Stimulated activated CD4-positive, alpha-beta T cell treated with anti-CD3 and anti-CD28 coated beads, Interleukin-2, amount 100 ng/mL, for 24 hours (primary cell): ENCODE results near the gene SHB.
A peak's percentile ranks its signal among the peaks of the same experiment; 100 is the strongest.

Experiments used
- DNase-seq, 2 donors: peaks; one replicate each; pipeline ENCODE4 v3.0.0-alpha.2; 2020

SHB gene, protein sequence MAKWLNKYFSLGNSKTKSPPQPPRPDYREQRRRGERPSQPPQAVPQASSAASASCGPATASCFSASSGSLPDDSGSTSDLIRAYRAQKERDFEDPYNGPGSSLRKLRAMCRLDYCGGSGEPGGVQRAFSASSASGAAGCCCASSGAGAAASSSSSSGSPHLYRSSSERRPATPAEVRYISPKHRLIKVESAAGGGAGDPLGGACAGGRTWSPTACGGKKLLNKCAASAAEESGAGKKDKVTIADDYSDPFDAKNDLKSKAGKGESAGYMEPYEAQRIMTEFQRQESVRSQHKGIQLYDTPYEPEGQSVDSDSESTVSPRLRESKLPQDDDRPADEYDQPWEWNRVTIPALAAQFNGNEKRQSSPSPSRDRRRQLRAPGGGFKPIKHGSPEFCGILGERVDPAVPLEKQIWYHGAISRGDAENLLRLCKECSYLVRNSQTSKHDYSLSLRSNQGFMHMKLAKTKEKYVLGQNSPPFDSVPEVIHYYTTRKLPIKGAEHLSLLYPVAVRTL

DNA sequence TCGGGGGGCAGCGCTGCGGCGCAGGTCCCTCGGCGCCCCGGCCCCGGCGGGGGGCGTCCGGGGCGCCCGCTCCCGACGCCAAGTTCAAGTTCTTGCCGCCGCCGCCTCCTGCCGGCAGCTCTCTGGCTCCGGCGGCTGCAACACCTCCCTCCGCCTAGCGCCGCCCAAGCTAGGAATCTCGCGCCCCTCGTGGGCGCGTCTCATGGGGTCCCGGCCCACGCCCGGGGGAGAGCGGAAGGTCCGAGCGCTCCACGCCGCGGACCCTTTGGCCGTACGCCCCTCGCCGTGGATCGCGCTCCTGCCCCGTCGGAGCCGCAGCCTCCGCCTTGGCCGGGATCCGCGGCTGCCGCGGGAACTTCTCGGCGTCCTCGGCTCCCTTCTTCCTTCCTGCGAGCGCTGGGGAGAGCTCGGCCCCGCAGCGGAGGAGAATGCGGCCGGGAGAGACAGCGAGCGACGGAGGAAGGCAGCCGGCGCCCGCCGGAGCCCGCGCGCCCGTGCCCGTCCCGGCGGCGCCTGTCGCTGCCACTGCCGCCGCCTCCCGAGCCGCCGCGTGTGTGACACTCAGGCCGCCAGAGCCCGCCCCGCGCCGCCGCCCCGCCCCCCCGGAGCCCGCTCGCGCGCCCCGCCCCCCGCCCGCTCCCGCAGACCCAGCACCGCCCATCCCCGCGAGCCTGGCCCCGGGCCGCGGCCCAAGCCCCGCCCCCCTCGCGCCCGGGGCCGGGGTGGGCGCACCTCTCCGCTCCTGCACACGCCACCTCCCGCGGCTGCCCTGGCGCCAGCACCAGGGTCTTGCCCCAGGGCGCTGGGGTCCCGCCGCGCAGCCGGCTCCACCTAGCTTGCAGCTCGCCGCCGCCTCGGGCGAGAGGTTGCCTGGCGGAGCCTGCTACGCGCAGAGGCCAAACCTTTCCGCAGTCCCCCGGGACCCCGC, at the start of gene SHB:
SHB (minus strand) TSS at position 527 of the 928 bp plus-strand sequence. CDS start 582 bp downstream, outside the sequence.
- DNase-seq, result peak; percentile 83

DNA sequence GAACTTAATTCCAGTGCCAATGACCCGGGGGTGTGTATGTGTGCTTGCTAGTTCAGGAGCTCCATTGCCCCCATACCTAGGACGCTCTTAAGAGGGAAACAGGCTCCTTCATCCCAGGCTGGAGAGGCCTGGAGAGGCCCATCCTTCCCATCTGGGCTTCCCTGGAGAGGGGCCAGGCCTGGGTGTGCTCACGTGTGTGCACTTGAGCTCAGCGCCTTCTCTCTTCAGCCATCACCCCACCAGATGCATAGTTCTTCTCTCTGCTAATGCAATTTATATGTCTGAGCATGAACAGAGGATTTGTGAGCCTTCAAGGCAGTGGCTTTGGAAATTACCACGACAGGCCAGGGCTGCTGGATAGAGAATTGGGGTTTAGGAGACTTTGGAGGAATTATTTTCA, 48.6 kb upstream of the SHB start:
- DNase-seq, result no peak

DNA sequence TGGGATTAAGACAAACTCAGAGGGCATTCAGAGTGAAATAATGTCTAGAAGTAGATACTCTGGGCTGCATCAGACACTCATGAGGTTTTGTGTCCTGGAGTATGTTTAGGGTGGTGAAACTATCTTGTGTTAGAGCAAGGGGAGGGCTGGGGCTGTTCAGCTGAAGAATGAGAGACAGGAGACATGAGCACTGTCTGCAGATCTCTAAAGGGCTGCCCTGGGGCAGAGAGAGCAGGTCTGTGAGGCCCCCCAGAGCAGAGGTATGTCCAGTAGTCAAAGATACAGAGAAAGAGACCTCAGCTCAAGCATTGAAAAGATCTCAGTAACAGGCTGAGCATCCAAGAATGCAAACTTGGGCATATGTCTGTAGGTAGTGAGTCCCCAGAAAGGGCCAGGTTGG, 45.9 kb upstream of the SHB start:
- no peak for DNase-seq

DNA sequence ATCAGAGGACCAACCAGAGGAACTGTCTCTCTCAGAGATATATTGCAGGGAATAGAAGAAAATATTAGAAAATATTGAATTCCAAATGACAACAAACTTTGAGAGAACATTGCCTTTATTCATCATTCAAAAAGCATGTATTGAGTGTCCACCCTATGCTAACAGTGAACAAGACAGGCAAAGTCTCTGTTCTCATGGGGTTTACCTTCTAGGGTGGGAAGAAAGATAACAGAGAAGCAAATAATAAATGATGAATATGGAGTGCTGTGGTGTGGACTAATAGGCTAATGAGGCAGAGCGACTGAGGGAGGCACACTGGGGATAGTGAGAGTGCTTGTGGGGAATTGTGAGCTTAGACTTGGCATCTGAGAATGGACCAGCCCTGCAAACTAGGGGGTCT, 43.4 kb upstream of the SHB start:
- no peak for DNase-seq

DNA sequence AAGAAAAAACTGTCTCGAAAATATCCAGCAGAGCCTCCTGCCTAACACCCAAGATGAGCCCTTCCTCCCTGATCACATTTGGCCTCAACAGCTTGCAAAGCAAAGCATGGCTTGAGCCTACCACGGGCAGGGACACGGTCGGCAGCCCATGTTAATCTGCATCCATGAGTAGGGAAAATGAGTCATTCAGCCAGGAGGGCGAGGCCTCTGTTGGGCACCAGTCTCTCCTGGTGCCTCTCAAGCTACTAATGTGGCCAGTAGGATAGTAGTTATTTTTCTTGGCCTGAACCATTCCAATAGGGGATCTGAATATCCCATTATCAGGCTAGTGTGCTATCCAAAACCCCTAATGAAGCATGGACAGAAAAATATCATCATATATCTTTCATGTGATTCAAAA, 43.0 kb upstream of the SHB start:
- no peak for DNase-seq

DNA sequence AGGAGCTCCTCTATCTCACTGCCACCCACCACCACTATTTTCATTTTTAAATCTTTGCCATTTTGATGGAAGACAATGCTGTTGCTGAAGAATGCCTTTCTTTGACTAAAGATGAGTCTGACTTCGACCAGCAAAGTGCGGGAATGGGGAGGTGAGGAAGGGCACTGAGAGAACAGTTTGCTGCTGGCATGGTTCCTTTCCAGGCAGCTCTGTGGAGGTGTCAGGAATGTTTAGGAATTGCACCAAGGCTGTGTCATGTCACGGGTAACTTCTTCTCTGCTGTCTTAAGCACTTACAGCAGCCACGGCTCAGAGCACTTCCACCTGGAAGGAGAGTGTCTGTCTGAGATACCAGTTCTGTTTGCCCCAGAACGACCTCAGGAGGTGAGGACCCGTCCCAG, 41.4 kb upstream of the SHB start:
- no peak for DNase-seq

DNA sequence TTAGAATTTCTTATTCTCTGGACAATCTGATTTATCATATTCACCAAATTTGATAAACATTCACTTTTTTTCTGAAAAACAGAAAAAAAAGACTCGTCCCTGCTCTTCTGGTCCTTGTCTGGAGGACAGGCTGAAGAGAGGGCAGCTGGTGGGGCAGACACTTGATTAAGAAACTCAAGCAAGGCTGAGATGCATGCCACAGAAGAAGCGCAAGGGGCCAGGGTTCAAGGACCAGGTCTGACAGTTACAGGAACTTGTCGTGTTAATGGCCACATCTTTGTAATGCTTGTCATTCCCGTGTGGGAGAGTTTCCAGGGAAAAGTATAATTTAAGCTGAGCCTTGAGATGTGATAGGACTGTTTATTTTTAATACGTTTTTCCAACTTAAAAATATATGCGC, 40.6 kb upstream of the SHB start:
- DNase-seq, result no peak

DNA sequence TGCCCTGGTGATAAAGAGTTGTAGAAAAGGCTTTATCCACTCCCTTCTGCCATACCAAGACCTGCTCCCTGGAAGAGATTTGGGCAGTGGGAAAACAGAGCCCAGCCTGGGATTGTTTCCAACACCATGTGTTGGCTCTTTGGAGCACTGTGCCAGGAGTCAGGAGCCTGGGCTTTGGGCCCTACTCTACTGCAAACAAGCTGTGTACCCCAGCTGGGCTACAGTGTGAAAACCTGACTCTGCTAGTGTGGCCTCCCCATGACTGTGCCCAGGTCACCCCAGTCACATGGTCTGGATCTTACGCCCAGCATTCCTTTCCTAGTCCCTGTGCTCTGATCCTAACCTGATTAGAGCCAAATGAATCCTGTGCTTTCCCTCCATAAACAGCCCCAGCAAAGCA, 39.3 kb upstream of the SHB start:
- no peak for DNase-seq

DNA sequence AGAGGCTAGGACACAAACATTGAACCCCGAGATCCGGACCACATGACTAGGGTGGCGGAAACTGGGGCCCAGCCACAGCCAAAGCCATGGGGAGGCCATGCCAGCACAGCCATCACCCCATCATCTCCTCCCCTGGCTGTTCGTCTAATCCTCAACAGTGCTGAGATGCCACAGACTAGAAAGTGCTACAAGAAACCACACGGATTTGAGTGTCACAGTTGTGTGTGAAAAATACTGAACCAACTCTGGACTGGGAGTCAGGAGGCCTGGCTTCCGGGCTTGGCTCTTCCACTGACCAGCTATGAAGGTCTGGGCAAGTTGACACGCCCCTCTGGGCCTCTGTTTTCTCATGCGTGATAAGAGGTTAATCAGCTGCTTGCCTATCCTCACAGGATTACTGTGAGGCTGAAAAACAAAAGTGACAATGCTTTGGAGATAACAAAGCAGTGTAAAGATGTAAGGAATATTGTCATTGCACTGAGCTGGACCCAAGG, 38.8 kb upstream of the SHB start:
- DNase-seq, result no peak

DNA sequence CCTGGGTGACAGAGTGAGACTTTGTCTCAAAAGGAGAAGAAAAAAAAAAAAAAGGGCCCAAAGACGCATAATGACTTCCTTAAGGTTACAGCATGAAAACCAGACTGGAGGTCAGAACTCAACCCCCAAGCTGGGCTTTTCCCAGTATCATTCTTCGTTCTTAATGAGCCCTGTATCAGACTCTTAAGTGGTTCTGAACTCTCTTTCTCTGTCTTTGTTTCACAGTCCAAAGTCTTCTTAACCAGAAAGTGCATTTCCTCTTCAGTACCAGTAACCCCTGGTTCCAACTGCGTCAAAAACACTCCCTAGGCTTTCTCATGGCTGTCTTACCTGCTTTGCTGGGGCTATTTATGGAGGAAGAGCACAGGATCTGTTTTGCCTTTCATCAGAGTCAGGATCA, 38.4 kb upstream of the SHB start:
- no peak for DNase-seq

DNA sequence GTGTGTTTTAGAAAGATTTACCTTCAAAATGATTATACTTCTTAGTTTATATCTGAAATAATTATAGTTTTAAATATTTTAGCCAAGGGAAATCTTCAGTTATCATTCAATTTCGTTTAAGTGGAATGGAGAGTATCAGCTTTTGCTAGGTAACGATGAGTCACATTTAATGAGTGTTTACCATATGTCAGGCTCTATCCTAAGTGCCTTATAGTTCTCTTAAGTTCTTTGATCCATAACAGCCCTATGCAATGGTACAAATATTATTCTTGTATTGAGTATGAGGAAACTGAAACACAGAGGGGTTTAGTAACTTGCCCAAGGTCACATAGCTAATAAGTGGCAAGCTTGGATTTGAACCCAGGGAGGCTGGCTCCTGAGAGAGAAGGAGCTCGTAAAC, 37.5 kb upstream of the SHB start:
- no peak for DNase-seq

DNA sequence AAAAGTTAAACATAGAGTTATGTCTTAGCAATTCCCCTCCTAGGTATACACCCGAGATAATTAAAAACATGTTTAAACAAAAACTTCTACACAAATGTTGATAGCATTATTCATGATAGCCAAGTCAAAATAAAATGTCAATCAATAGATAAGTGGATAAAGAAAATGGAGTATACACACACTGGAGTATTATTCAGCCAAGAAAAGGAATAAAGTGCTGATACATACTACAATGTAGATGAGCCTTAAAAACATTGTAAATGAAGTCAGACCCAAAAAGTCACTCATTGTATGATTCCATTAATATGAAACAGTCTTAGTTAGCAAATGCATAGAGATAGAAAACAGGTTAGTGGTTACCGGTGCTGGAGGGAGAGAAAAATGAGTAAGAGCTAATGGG, 34.3 kb upstream of the SHB start:
- no peak for DNase-seq

DNA sequence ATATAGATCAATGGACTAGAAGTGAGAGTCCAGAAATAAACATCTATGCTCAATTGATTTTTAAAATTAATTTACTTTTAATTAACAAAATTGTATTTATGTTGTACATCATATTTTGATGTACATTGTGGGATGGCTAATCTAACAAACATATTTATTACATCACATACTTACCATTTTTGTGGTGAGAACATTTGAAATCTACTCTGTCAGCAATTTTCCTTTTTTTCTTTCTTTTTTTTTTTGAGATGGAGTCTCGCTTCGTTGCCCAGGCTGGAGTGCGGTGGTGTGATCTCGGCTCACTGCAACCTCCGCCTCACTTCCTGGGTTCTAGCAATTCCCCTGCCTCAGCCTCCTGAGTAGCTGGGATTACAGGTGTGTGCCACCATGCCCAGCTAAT, 32.4 kb upstream of the SHB start:
- no peak for DNase-seq

DNA sequence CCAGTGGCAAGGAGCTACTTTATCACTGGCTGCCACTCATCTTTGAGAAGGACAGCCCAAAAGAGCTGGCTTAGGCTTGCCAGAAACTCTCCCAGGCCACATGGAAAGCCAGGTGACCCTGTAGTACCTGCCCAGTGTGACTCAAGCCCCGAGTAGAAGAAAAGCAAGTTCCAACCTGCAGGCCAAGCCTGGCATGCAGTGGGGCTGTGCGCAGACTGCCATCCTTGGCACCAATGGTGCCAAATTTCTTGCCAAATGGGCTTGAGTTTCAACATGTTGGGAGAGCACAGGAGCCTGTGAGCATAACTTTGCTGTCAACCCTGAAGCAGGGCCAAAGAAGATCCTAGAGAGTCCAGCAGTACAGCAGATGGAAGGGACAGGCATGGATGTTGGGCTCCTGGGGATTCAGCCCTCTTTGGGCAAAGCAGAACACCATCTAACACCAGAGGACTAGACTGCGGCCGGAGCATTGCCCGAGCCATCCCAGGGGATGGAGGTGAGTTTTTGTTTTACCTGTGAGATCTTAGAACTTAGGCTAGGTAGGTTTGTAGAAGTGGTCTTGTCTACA, 27.3 kb upstream of the SHB start:
- DNase-seq, result no peak

DNA sequence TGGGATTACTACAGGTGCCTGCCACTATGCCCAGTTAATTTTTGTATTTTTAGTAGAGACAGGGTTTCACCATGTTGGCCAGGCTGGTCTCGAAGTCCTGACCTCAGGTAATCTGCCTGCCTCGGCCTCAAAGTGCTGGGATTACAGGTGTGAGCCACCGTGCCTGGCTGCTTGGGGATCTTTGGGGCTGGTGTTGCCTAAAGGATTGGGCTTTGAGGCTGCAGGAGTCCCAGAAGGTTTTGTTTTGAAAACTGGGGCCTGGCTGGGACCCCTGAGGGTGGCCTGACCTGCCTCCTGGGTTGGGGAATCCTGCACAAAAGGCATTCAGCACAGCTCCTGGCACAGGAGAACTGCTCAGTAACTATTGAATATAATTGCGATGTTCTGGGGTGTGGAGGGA, 25.1 kb upstream of the SHB start:
- no peak for DNase-seq

DNA sequence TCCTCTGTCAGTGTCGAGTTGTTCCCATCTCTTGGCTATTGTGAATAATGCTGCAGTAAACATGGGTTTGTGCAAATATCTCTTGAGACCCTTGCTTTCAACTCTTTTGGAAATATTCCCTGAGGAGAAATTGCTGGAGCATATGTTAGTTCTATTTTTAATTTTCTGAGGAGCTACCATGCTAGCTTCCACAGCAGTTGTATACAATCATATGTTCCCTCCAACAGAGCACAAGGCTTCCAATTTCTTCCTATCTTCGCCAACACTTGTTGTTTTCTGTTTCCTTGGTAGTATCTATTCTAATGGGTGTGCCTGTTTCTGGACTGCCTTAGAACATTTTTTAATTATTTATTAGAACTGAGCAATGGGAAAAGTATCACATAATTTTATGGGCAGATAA, 23.6 kb upstream of the SHB start:
- DNase-seq, result no peak

DNA sequence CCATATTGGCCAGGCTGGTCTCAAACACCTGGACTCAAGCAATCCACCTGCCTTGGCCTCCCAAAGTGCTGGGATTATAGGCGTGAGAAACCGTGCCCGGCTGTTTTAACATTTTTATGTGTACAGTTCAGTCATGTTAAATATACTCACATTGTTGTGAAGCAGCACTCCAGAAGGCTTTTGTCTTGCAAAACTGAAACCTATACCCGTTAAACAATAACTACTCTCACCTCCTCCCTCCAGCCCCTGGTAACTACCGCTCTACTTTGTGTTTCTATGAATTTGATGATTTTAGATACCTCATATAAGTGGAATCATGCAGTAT, 23.1 kb upstream of the SHB start:
- DNase-seq, result no peak

DNA sequence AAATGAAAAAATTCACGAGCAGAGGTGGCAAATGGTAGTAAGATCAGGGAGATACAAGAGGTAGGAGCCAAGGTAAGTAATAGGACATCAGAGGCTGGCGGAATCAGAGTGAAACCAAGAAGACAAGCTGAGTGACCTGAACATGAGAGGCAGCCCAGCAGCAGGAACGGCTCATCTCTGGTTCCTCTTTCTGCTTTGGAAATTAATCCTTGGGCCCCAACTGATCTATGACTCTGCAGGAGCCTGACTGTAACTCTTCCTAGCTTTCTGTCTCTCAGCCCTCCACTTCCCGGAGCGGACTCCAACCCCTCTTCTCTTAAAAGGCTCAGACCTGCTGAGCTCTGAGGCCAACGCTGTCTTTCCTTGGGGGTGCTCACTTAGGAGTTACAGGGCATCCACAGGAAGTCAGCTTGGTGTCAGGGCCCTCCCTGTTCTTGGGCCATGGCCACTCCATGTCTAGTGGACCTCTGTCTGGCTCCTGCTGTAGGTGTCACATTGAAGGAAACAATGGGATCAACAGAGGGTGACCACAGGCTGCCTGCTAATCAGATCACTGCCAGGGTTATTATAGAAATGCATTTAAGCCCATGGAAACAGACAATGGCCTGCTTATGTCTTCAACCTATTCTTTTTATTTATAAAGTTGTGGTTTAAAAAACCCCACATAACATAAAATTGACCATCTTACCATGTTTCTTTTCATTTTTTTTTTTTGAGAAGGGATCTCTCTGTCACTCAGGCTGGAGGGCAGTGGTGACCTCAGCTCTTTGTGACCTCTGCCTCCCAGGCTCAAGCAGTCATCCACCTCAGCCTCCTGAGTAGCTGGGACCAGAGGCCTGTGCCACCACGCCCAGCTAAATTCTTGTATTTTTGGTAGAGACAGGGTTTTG, 22.5 kb upstream of the SHB start:
- no peak for DNase-seq

DNA sequence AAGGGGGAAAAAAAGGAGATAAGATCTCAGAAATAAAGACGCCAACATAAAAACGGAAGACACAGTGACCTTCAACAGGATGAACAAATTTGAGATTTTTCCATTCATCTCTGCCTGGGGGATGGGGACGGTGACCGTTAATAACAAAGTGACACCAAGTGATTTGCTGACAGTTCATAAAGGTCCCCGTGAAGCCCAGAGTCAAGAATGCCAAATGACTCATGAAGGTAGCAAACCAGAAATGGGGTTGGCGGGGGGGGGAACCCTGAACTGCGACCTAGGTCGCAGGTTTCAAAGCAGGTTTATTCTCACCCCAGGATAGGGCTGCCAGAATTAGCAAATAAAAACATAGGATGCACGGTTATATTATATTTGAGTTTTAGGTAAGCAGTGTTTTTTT, 21.1 kb upstream of the SHB start:
- no peak for DNase-seq

DNA sequence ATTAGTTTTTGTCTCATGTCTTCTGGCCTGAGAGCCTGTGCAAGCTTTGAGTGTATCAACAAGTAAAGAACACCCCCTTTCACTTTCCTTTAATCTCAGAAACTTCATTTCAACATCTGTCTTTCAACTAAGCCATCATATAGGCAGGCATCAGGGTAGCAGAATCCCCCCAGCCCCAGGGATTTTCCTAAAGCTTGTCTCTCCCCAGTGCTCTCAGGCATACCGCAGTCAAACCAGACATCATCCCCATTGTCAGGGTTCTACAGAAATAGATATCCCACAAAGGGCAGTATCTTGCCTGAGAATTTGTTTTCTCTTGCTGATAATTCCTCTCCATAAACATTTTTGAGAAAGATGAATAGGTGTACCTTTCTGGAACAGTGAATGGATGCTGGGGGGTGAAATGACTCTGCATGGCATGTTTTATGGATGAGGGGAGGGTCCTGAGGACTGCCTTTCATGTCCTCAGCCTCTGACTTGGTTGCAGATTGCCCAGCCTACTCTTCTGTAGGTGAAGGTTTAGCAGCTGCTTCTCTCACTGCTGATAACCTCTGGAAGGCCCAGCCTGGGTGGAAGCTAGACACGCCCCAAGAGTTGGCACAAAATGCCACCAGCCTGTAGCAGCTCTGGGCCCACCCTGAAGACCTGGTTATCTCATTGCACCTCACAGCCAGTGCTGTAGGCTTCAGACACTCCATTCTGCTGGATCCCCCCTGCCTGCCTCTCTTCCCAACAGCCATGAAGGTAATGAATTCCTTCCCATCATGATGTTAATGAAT, 20.5 kb upstream of the SHB start:
- no peak for DNase-seq
